Stimulated activated CD8-positive, alpha-beta memory T cell treated with anti-CD3 and anti-CD28 coated beads, Interleukin-4, amount 100 ng/mL, for 1 hour (primary cell): ENCODE data around the gene FABP3.

Source experiments
- DNase-seq, 2 donors: peaks; one replicate each; pipeline ENCODE4 v3.0.0-alpha.2; 2020; ENCODE audit warnings: low read depth in 2 of 2, low spot score in 1 of 2

The FABP3 gene

GRCh38 chr1:31373897-31374486 is 1.1 kb upstream of the FABP3 start:
- DNase-seq: no peak

GRCh38 chr1:31372751-31373055 is 173 bp downstream of the FABP3 start:
- DNase-seq: no peak

GRCh38 chr1:31372051-31372450 is 825 bp downstream of the FABP3 start:
- DNase-seq: no peak

GRCh38 chr1:31371121-31371959 is 1.5 kb downstream of the FABP3 start:
- DNase-seq: no peak

- DNase-seq: no peak
These were observed 2.3 kb downstream of the FABP3 start for GRCh38 chr1:31370565-31370964.

- DNase-seq: no peak
These were observed 2.9 kb downstream of the FABP3 start for GRCh38 chr1:31370021-31370420.

- no peak for DNase-seq
These were observed 4.2 kb downstream of the FABP3 start for GRCh38 chr1:31368611-31369107.

- no peak for DNase-seq
These were observed 6.1 kb downstream of the FABP3 start for GRCh38 chr1:31366796-31367195.

- DNase-seq: no peak
These were observed 8.2 kb downstream of the FABP3 start for GRCh38 chr1:31364561-31365250.

- DNase-seq: no peak
These were observed 10.8 kb downstream of the FABP3 start for GRCh38 chr1:31362032-31362431.

GRCh38 chr1:31361607-31362006 is 11.3 kb downstream of the FABP3 start:
- no peak for DNase-seq

GRCh38 chr1:31356427-31356826 is 16.4 kb downstream of the FABP3 start:
- DNase-seq: no peak

- no peak for DNase-seq
These were observed 18.6 kb downstream of the FABP3 start for GRCh38 chr1:31354283-31354682.

GRCh38 chr1:31348449-31348848 is 24.4 kb downstream of the FABP3 start:
- DNase-seq: no peak

GRCh38 chr1:31346785-31347184 is 26.1 kb downstream of the FABP3 start:
- no peak for DNase-seq

- no peak for DNase-seq
These were observed 27.2 kb downstream of the FABP3 start for GRCh38 chr1:31345635-31346034.

- DNase-seq: no peak
These were observed 28.4 kb downstream of the FABP3 start for GRCh38 chr1:31344503-31344902.

- DNase-seq: no peak
These were observed 36.0 kb downstream of the FABP3 start for GRCh38 chr1:31336687-31337467.

GRCh38 chr1:31335007-31335406 is 37.9 kb downstream of the FABP3 start:
- no peak for DNase-seq

GRCh38 chr1:31327381-31327780 is 45.5 kb downstream of the FABP3 start:
- no peak for DNase-seq

- DNase-seq: no peak
These were observed 46.4 kb downstream of the FABP3 start for GRCh38 chr1:31326461-31326860.
